GM19328 (cell line): ENCODE results near the gene ELL3.
"Not testable (repeated sequence)": the region's sequence is repeated elsewhere in the genome, so short reads cannot be mapped to it uniquely, and the experiment has no call there.

ENCODE experiments used
- ATAC-seq: cut with Tn5 transposase; IDR thresholded peaks from one replicate; pipeline ENCODE4 v1.9.1; 2021; ENCODE audit warnings: mild to moderate bottlenecking, moderate library complexity; ENCODE audit not compliant: unreplicated experiment

Gene ELL3

GRCh38 chr15:43791993-43792760, 15.4 kb upstream of the ELL3 start, which contains the start of gene SERF2:
Gene SERF2, plus strand, starts transcription at chr15:43792320. Its CDS starts 57 bp downstream, at chr15:43792377.
- peak; percentile 83 for ATAC-seq

GRCh38 chr15:43789409-43789808, 12.6 kb upstream of the ELL3 start:
- no peak for ATAC-seq

- no peak for ATAC-seq
Observed at GRCh38 chr15:43779016-43779415, 2.2 kb upstream of the ELL3 start.

- peak; percentile 45 for ATAC-seq
Observed at GRCh38 chr15:43777267-43777914, 625 bp upstream of the ELL3 start.

- peak; percentile 41 for ATAC-seq
Observed at GRCh38 chr15:43776101-43776717, 557 bp downstream of the ELL3 start.

GRCh38 chr15:43775411-43775965, 1.3 kb downstream of the ELL3 start:
- ATAC-seq = no peak

GRCh38 chr15:43774062-43774461, 2.7 kb downstream of the ELL3 start:
- no peak for ATAC-seq

- ATAC-seq = no peak
Observed at GRCh38 chr15:43772624-43773023, 4.1 kb downstream of the ELL3 start.

- ATAC-seq = no peak
Observed at GRCh38 chr15:43771816-43772215, 5.0 kb downstream of the ELL3 start.

- ATAC-seq = no peak
Observed at GRCh38 chr15:43769584-43770228, 7.1 kb downstream of the ELL3 start.

GRCh38 chr15:43763819-43764446, 12.8 kb downstream of the ELL3 start:
- no peak for ATAC-seq

- no peak for ATAC-seq
Observed at GRCh38 chr15:43762824-43763223, 13.9 kb downstream of the ELL3 start.

GRCh38 chr15:43751885-43752284, 24.9 kb downstream of the ELL3 start:
- no peak for ATAC-seq

GRCh38 chr15:43749690-43750345, 26.9 kb downstream of the ELL3 start:
- ATAC-seq = peak; percentile 42

- ATAC-seq = no peak
Observed at GRCh38 chr15:43748376-43748775, 28.4 kb downstream of the ELL3 start.

- not testable (repeated sequence) for ATAC-seq
Observed at GRCh38 chr15:43746903-43747309, 29.9 kb downstream of the ELL3 start.

GRCh38 chr15:43746245-43746902, 30.4 kb downstream of the ELL3 start, which contains the start of gene PDIA3:
Gene PDIA3, plus strand, starts transcription at chr15:43746438. Its CDS starts 102 bp downstream, at chr15:43746540.
- peak; percentile 68 for ATAC-seq

GRCh38 chr15:43735416-43735815, 41.4 kb downstream of the ELL3 start:
- ATAC-seq = peak; percentile 35

- ATAC-seq = not testable (repeated sequence)
Observed at GRCh38 chr15:43728053-43728725, 48.6 kb downstream of the ELL3 start.
